Liver (tissue), 3 donors: ENCODE data around the gene EXOC3L1.

ENCODE experiments used
- ATF3 ChIP-seq: IDR thresholded peaks from 2 replicates; pipeline ENCODE4 v1.6.1; 2016; ENCODE audit warnings: antibody characterized with exemption
- EGR1 ChIP-seq, 2 donors: IDR thresholded peaks; 2 replicates each; pipeline ENCODE4 v1.6.1; 2016 to 2018; ENCODE audit warnings: antibody characterized with exemption in 2 of 2, low read depth in 2 of 2
- JUND ChIP-seq, 2 donors: IDR thresholded peaks; 2 replicates each; pipeline ENCODE4 v1.6.1; 2016; ENCODE audit warnings: antibody characterized with exemption in 2 of 2
- SP1 ChIP-seq: IDR thresholded peaks from 2 replicates; pipeline ENCODE4 v1.6.1; 2018; ENCODE audit warnings: antibody characterized with exemption, mild to moderate bottlenecking
- YY1 ChIP-seq: IDR thresholded peaks from 2 replicates; pipeline ENCODE4 v1.6.1; 2016; ENCODE audit warnings: antibody characterized with exemption, mild to moderate bottlenecking
- TF ChIP-seq, protein P1 (sequence below): fragments of 150-350 bp; IDR thresholded peaks from 2 replicates; pipeline ENCODE4 v1.5.1; 2017; ENCODE audit warnings: improper control_type of control experiment, low read depth, low read length; ENCODE audit not compliant: missing input control
- TF ChIP-seq, protein P2 (sequence below): IDR thresholded peaks from 2 replicates; pipeline ENCODE4 v1.6.1; 2016; ENCODE audit warnings: antibody characterized with exemption
- donor health status: healthy.
- donor health status: healthy.

DNA sequence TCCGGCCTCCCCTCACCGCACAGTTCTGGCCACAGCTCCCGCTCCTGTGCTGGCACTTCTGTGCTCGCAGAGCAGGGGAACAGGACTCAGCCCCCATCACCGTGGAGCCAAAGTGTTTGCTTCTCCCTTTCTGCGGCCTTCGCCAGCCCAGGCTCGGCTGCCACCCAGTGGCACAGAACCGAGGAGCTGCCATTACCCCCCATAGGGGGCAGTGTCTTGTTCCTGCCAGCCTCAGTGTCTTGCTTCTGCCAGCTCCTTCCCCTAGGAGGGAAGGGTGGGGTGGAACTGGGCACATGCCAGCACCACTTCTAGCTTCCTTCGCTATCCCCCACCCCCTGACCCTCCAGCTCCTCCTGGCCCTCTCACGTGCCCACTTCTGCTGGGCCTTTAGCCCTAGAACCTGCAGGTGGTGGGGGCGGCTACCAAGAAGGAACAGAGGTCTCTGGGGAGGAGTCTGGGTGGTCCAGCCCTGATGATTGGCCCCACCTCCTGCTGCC lies 8.3 kb upstream of the EXOC3L1 start:
- TF ChIP-seq, protein P1, sequence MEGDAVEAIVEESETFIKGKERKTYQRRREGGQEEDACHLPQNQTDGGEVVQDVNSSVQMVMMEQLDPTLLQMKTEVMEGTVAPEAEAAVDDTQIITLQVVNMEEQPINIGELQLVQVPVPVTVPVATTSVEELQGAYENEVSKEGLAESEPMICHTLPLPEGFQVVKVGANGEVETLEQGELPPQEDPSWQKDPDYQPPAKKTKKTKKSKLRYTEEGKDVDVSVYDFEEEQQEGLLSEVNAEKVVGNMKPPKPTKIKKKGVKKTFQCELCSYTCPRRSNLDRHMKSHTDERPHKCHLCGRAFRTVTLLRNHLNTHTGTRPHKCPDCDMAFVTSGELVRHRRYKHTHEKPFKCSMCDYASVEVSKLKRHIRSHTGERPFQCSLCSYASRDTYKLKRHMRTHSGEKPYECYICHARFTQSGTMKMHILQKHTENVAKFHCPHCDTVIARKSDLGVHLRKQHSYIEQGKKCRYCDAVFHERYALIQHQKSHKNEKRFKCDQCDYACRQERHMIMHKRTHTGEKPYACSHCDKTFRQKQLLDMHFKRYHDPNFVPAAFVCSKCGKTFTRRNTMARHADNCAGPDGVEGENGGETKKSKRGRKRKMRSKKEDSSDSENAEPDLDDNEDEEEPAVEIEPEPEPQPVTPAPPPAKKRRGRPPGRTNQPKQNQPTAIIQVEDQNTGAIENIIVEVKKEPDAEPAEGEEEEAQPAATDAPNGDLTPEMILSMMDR = peak; percentile 35
- no peak for TF ChIP-seq YY1
- no peak for TF ChIP-seq ATF3
- no peak for TF ChIP-seq EGR1 (IDR thresholded peaks at IDR 0.05; ENCODE audit: low read depth in 2 of 2)
- TF ChIP-seq SP1 = no peak
- TF ChIP-seq JUND (IDR thresholded peaks at IDR 0.05) = no peak
- TF ChIP-seq, protein P2, sequence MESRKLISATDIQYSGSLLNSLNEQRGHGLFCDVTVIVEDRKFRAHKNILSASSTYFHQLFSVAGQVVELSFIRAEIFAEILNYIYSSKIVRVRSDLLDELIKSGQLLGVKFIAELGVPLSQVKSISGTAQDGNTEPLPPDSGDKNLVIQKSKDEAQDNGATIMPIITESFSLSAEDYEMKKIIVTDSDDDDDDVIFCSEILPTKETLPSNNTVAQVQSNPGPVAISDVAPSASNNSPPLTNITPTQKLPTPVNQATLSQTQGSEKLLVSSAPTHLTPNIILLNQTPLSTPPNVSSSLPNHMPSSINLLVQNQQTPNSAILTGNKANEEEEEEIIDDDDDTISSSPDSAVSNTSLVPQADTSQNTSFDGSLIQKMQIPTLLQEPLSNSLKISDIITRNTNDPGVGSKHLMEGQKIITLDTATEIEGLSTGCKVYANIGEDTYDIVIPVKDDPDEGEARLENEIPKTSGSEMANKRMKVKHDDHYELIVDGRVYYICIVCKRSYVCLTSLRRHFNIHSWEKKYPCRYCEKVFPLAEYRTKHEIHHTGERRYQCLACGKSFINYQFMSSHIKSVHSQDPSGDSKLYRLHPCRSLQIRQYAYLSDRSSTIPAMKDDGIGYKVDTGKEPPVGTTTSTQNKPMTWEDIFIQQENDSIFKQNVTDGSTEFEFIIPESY = no peak
